GM18505 (cell line): ENCODE data around the gene SKAP1.
"Not testable (repeated sequence)": the region's sequence is repeated elsewhere in the genome, so short reads cannot be mapped to it uniquely, and the experiment has no call there.

Source experiments
- ATAC-seq: cut with Tn5 transposase; IDR thresholded peaks from one replicate; pipeline ENCODE4 v1.9.1; 2021; ENCODE audit not compliant: unreplicated experiment
- POLR2A ChIP-seq: IDR thresholded peaks from 4 replicates; pipeline ENCODE4 v1.6.1; 2011; ENCODE audit warnings: borderline replicate concordance; ENCODE audit not compliant: insufficient read depth, insufficient read length; ENCODE audit errors: extremely low read depth

SKAP1 gene

GRCh38 chr17:48198950-48199541 lies 231.0 kb downstream of the SKAP1 start:
- no peak for TF ChIP-seq POLR2A
- ATAC-seq: no peak

- TF ChIP-seq POLR2A: no peak
- ATAC-seq: no peak
Measured at GRCh38 chr17:48195910-48196309, 234.1 kb downstream of the SKAP1 start.

- TF ChIP-seq POLR2A: no peak
- ATAC-seq: no peak
Measured at GRCh38 chr17:48194097-48194550, 235.9 kb downstream of the SKAP1 start.

GRCh38 chr17:48192321-48192731 lies 237.7 kb downstream of the SKAP1 start:
- no peak for ATAC-seq
- TF ChIP-seq POLR2A: no peak

DNA sequence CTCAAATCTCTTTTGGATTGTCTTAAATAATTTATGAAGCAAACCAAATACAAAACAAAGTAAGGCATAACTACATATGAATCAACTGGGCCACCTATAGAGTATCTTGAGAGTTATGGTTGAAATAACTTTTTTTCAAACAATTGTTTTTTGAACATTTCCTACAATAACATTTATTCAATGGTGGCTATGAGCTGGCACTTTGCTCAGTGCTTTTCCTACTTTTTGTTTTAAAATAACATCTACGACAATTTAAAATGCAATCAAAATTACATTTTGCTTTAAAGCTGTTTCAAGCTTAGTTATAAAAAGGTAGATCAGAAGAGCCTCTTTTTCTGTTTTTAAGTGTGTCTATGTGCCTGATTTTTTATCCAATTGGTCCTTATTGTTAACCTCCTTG lies 238.7 kb downstream of the SKAP1 start:
- TF ChIP-seq POLR2A: no peak
- no peak for ATAC-seq

DNA sequence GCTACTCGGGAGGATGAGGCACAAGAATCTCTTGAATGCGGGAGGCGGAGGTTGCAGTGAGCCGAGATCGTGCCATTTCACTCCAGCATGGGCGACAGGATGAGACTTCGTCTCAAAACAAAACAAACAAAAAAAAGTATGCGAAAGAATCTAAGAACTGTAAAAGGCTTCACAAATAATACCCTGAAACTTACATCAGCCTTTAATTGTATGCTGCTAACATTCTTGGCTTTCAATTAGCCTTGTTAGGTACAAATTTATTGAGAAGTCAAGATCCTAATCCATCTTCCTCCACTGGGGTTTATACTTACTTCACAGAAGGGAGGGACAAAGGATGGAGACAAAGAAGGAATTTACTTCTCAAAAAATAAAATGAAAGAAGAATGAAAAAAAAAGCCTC lies 239.1 kb downstream of the SKAP1 start:
- no peak for ATAC-seq
- no peak for TF ChIP-seq POLR2A

DNA sequence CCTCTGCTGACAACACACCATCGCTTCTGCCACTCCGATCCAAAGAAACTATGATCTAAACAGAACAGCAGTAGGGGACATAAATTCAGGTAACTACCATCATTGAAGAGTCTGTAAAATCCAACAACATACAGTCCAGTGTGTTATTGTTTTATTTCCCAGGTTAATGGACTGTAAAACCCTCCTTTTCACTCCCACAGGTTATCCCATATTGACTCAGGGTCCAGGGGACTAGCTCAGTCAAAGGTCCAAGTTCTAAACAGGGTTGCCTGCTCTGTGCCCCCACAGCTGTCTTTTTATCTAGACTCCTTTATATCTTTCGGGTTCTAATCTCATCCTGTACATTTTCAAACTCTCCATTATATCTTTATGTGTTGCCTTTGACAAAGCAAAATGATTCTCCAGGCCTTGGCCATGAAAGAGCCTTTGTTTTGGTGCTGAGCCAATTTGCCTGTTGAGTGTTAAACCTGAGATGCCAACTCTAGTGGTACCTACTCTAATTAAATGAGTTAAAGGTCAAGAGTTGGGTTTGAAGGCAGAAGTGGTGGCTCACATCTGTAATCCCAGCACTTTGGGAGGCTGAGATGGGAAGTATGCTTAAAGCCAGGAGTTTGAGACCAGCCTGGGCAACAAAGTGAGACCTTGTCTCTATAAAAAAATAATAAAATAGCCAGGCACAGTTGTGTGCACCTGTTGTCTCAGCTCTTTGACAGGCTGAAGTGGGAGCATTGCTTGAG lies 242.0 kb downstream of the SKAP1 start:
- ATAC-seq: no peak
- no peak for TF ChIP-seq POLR2A

- not testable (repeated sequence) for ATAC-seq
Measured at GRCh38 chr17:48186317-48186716, 243.7 kb downstream of the SKAP1 start.

GRCh38 chr17:48184721-48185120 lies 245.3 kb downstream of the SKAP1 start:
- TF ChIP-seq POLR2A: no peak
- no peak for ATAC-seq

DNA sequence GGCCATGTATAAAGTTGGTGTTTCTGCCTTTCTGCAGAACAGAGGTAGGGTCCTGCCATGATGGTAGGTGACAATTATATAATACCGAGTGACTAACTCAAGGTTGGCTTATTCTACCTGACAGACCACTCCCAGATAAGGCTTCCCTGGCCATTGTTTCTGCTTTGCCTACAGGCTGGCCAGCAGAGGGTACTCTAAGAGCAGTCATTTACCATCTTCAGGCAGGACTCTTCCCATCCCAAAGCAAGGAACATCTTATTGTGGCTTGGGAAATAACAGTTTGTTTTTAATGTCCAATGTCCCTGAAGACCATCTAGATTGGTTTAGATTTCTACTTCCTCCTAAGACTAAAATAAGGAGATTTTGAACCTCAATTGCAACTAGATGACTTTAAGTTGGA lies 248.4 kb downstream of the SKAP1 start:
- no peak for ATAC-seq
- no peak for TF ChIP-seq POLR2A

DNA sequence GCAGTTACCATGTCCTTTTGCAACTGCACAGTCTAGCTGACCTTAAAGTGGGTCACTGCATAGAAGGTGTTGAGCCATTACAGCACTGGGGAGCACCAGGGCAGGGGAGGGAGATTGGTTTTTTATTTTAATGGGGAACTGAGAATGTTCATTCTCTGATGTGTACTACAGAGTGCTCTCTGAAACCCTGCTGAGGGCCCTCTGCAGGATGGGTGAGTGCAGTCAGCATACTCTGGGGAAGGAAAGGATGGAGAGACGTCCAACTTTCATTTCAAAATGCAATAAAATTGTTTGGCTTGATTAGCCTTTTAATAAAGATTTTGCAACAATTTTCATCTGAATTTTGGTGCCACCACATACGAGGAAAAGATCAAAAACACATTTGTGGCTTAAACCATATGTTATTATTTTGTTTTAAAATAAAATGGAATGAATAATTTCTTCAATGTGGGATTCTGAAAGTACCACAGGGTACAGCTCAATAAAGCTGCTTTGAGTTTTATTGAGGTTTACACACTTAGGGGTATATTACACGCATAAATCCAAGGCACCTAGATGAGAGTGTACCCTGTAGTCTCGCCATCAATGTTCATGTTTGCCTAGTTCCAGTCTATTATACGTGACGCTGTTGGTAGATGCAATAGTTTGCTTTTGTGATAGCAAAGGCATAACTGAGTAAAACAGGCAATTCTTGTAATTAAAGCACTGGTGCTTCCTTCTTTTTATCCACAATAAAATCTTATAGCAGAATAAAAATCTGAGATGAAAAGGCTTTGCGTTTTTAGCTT lies 249.0 kb downstream of the SKAP1 start:
- no peak for ATAC-seq
- no peak for TF ChIP-seq POLR2A

GRCh38 chr17:48179071-48179945 lies 250.7 kb downstream of the SKAP1 start:
- no peak for TF ChIP-seq POLR2A
- no peak for ATAC-seq

DNA sequence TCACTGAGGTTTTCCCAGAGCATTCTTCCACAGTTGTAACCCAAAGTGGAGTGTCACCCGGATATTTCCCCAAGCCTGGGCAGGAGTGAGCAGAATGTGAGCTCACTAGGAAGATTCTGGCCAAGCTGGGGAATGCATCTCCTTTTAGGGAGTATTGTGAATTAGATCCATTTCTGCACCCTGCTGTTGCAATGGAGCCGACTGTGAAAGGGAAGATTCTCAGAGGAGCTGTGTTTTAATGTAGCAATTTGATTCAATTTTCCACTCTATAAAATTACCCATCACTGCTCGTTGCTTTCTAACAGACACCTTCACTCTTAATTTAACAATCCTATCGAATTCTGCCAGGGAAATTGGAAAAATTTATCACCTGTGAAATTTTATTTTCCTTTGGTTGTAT lies 251.7 kb downstream of the SKAP1 start:
- no peak for TF ChIP-seq POLR2A

More for the DNA sequence above, 251.7 kb downstream of the SKAP1 start:
- no peak for ATAC-seq
